Naive thymus-derived CD8-positive, alpha-beta T cell (primary cell): Measurements from ENCODE around the gene CCDC146. TPM values are rescaled to one million over a fixed set of nuclear protein-coding genes. Genes with fewer than 3 reads are reported as not detected.

Experiments
- ATAC-seq, 2 donors: fragments of 150-1000 bp; cut with Tn5 transposase in 1 of 2; sonication (Bioruptor Pico), chemical (Tn5 transposase) in 1 of 2; 1 replicate in 1 of 2; 2 replicates in 1 of 2; pipeline ENCODE4 v1.10.0; 2021; ENCODE audit warnings: mild to moderate bottlenecking in 2 of 2, moderate library complexity in 2 of 2
- POLR2A ChIA-PET: fragments of 350-600 bp; sonication (Branson Sonifier 250); formaldehyde crosslinking; loops from one replicate; lab custom pipeline; 2021; ENCODE audit warnings: antibody characterized with exemption; lab: Charles Lee
- DNase-seq, 10 donors: peaks; one replicate each; pipeline versions ENCODE4 v3.0.0 to v3.0.0-alpha.2; 2020 to 2022
- H3K27ac Mint-ChIP-seq, 10 donors: one replicate each; pipeline ENCODE4 v1.8.0; 2020 to 2022; ENCODE audit warnings: mild to moderate bottlenecking in 10 of 10, mixed read lengths in 10 of 10, moderate library complexity in 4 of 10, inconsistent platforms in 1 of 10
- H3K27me3 Mint-ChIP-seq, 5 donors: one replicate each; pipeline ENCODE4 v1.8.0; 2021 to 2022; ENCODE audit warnings: mixed read lengths in 5 of 5
- H3K36me3 Mint-ChIP-seq, 3 donors: one replicate each; pipeline ENCODE4 v1.8.0; 2020 to 2022; ENCODE audit warnings: mixed read lengths in 3 of 3, mild to moderate bottlenecking in 2 of 3, inconsistent platforms in 1 of 3
- H3K4me1 Mint-ChIP-seq, 4 donors: one replicate each; pipeline ENCODE4 v1.8.0; 2021 to 2022; ENCODE audit warnings: mixed read lengths in 4 of 4
- H3K4me3 Mint-ChIP-seq, 10 donors: one replicate each; pipeline ENCODE4 v1.8.0; 2020 to 2022; ENCODE audit warnings: mild to moderate bottlenecking in 10 of 10, mixed read lengths in 10 of 10, moderate library complexity in 6 of 10, inconsistent platforms in 1 of 10
- H3K9me3 Mint-ChIP-seq, 9 donors: one replicate each; pipeline ENCODE4 v1.8.0; 2020 to 2022; ENCODE audit warnings: mixed read lengths in 9 of 9, mild to moderate bottlenecking in 3 of 9, inconsistent platforms in 1 of 9, moderate library complexity in 1 of 9
- polyA plus RNA-seq, 3 donors: library from polyadenylated mRNA; unstranded; fragments of 300-500 nt; fragmentation: Illumina TruSeq; gene quantifications; one replicate each; pipeline ENCODE4 v1.2.3, GENCODE V29; 2021
- total RNA-seq, 8 experiments: library from RNA in 2 of 8; stranded (reverse) in 2 of 8; gene quantifications; one replicate each; pipeline ENCODE4 v1.2.3 and lab custom pipeline; 2021 to 2026

Gene CCDC146
- total and polyA plus RNA-seq, 5 experiments from 2014 or later = 2.3 to 11.5 (median 3.4) TPM

DNA sequence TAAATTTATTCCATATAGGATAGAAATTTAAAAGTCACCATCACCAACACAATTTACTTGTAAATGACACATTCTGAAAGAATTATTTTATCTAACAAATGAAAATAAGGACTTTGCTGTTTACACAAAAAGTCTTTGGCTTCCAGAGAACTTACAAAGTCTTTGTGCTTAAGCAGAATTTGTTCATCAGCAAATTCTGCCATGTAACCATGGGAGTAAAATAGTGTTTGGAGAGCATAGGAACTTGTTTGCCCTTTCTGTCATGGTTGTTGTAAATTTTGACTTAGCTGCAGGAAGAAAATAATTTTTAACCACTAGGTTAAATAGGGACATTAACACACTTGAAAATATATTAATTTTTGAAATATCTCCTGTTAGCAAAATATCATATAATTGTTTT, 62.0 kb downstream of the CCDC146 start:
- Mint-ChIP-seq H3K9me3 (peaks cover 0 to 7% (median 0%) of the 10 kb centered on the region in 9 donors), H3K27ac (no peak overlapping the region), H3K4me1 (peaks cover 0 to 8% (median 0%) of the 10 kb centered on the region in 4 donors), H3K27me3 (no peaks in the 10 kb centered on the region), H3K4me3 (no peak overlapping the region), H3K36me3 (peaks cover 2 to 8% (median 4%) of the 10 kb centered on the region in 3 donors)
- ATAC-seq = no peak
- POLR2A ChIA-PET = no interaction called here
- DNase-seq = no peak

DNA sequence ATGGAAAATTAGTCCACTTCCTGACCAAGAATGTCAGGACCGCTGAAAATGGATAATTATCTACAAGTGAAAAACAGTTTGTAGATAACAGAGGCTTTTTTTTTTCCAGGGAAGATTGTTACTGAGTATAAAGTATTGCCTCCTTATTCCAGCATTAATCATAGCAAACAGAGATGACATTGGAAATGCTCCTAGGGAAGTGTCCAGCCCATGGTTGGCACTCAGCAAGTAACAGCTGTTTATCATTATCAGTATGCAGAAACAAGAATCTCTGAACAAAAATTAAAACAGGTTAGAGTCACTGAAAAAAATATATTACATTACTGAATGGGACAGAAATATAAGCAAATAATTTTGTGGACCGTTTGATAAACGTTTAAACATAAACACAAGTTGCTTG, 62.6 kb downstream of the CCDC146 start:
- peaks cover 0 to 7% (median 0%) of the 10 kb centered on the region in 9 donors for H3K9me3 Mint-ChIP-seq
- DNase-seq (no peak), ATAC-seq (no peak)
- no peaks in the 10 kb centered on the region for H3K27me3 Mint-ChIP-seq
- peaks cover 2 to 8% (median 4%) of the 10 kb centered on the region in 3 donors for H3K36me3 Mint-ChIP-seq
- peaks cover 0 to 10% (median 0%) of the 10 kb centered on the region in 4 donors for H3K4me1 Mint-ChIP-seq
- H3K27ac Mint-ChIP-seq = no peak overlapping the region
- no peak overlapping the region for H3K4me3 Mint-ChIP-seq
- POLR2A ChIA-PET = no interaction called here

DNA sequence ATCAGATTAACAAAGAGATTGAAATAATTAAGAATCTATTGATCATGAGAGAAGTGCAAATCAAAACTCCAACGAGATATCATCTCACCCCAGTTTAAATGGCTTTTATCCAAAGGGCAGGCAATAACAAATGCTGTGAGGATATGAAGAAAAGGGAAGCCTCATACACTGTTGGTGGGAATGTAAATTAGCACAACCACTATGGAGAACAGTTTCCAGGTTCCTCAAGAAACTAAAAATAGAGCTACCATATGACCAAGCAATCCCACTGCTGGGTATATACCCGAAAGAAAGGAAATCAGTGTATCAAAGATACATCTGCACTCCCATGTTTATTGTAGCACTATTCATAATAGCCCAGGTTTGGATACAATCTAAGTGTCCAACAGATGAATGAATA, 63.5 kb downstream of the CCDC146 start:
- DNase-seq (no peak), ATAC-seq (no peak)
- Mint-ChIP-seq H3K9me3 (peaks cover 0 to 6% (median 0%) of the 10 kb centered on the region in 9 donors), H3K27ac (no peak overlapping the region), H3K4me3 (no peak overlapping the region), H3K4me1 (peaks cover 0 to 10% (median 0%) of the 10 kb centered on the region in 4 donors), H3K36me3 (peaks cover 2 to 4% (median 4%) of the 10 kb centered on the region in 3 donors), H3K27me3 (no peaks in the 10 kb centered on the region)
- POLR2A ChIA-PET = no interaction called here

DNA sequence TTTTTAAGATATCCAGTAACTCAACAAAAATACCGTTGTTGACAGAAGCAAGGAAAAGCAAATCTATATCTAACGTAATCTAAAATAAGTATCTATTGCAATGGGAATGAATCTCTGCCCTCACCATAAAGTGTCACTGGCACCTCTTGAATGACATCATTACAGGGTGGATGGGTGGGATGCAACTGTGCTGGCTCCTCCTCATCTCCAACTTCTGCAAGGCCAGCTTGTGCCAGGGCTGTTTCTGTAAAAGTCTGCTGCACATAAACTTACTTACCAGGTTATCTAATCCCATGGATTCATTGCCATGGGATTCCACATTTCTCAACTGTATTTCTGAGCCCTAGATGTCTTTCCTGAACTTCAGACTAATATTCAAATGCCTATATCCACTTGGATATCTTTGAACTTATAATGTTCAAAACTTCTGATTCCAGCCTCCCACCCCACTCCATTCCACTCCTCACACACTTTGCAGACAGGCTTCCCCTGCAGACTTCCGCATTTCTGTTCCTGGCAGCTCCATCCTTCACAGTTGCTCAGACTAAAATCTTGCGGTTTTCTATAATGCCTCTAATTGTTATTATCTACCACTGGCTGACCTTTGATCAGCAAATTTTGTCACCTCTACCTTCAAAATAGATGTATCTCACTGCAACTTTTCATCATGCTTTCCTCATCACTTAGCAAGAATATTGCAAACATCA, 66.5 kb downstream of the CCDC146 start:
- H3K27me3 Mint-ChIP-seq = no peaks in the 10 kb centered on the region
- no peak overlapping the region for H3K4me3 Mint-ChIP-seq
- POLR2A ChIA-PET = no interaction called here
- DNase-seq (no peak), ATAC-seq (no peak)
- H3K4me1 Mint-ChIP-seq = peaks cover 6 to 23% (median 10%) of the 10 kb centered on the region in 4 donors
- peaks cover 0 to 3% (median 0%) of the 10 kb centered on the region in 9 donors for H3K9me3 Mint-ChIP-seq
- H3K36me3 Mint-ChIP-seq = peaks cover 0 to 4% (median 0%) of the 10 kb centered on the region in 3 donors
- H3K27ac Mint-ChIP-seq = no peak overlapping the region

DNA sequence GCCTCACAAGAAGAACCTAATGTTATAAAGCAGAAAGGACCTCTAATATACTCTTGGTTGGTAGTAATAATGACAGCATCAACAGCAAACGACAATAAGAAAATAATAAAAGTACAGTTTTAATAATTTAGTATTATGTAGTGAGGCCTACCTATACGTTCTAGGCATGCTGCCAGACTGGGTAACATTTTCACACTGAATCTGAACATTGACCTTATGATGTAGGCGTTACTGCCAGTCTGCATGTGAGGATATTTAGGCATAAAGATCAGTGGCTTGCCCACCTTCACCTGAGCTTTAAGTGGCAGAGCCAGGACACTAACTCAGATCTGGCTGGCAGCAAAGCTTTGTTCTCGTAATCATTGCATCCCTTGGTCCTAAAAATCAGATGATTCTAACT, 74.7 kb downstream of the CCDC146 start:
- H3K4me3 Mint-ChIP-seq = peak overlapping the region in 2 of 10 donors; percentile 19 to 89
- no peaks in the 10 kb centered on the region for H3K9me3 Mint-ChIP-seq
- H3K27me3 Mint-ChIP-seq = no peaks in the 10 kb centered on the region
- no peak for ATAC-seq
- H3K4me1 Mint-ChIP-seq = peaks cover 19 to 57% (median 33%) of the 10 kb centered on the region in 4 donors
- H3K36me3 Mint-ChIP-seq = no peaks in the 10 kb centered on the region
- DNase-seq = no peak
- peak overlapping the region in 2 of 10 donors; percentile 24 to 94 for H3K27ac Mint-ChIP-seq
- POLR2A ChIA-PET = interaction anchor here (0.6 kb wide), 1 partner anchor 97 kb away, joined by 3 read pairs; no protein-coding TSS in a partner anchor

DNA sequence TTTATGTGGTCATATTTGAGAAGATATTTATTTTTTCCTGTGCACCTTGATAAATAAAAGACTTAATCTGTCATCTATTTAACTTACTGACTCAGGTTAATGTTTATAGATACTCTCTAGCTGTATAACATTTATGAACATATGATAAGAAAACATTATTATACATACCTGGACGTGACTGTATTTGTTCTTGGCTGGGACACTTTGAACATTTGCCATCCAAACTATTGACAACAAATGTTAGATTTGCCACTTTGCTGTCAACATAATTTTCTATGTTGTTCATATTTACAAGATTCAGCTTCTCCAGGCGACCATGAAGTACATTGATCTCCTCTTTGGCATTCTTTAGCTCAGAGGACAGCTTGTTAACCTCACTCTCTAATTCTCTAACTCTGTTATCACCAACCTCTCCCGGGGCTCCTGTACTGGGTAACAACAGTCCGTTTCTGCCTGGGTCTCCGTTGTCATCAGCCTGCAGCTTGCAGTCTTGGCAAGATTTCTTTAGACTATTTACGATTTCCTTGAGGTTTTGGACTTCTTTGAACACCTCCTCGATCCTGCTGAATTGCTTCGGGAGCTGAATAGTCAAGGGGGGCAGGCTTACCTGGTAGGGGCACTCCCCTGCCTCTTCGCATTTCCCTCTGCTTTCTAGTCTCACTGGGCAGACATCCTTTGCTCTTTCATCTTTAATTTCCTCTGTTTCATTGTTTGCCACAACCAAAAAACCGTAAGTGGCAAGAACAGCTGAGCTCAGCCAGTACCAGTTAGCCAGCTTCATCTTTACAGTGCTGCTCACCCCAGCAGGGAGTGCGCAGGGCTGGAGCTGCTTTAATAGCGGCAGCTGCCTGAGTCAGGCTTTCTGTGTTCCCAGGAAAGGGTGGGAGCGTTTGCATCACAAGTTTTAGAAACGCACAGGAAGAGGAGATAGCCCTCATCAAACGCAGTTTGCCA, 76.9 kb downstream of the CCDC146 start, which contains the start of gene FGL2:
FGL2 (minus strand) TSS at position 807 of the 954 bp plus-strand sequence; CDS start at position 781, 26 bp downstream.
- Mint-ChIP-seq H3K4me3 (peak within 1 kb of the TSS; percentile 76 to 91 (median 89)), H3K27ac (peak within 1 kb of the TSS; percentile 70 to 94 (median 86)), H3K4me1 (peaks cover 12 to 48% (median 24%) of the 10 kb centered on the region in 4 donors), H3K9me3 (no peaks in the 10 kb centered on the region), H3K36me3 (no peaks in the 10 kb centered on the region), H3K27me3 (no peaks in the 10 kb centered on the region)
- POLR2A ChIA-PET = interaction anchor here (0.7 to 1.5 kb wide), 6 partner anchors 16 to 77 kb away, joined by 3 to 4 read pairs (median 3); partner anchors contain the start of gene CCDC146
- peak; percentile 90 to 91 for ATAC-seq
- DNase-seq = peak in 8 of 10 donors; percentile 11 to 47 (median 24)

DNA sequence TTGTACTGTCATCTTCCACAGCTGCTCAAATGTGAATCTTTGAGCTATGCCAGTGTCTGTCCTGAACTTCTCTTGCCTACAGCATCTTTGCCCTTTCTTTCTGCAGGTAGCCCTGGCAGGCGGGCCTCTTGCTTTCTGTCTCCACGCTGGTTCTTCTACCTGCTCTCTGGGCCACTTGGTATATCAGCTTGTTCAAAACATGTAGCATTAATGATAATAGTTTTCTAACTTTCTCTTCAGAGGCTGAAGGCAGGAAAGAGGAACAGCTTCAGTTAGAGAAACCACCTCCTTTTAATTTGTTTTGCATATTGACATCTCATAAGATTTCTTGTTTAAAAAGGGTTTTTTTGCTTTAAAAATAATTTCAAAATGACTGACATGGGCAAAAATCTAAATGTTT, 78.1 kb downstream of the CCDC146 start:
- POLR2A ChIA-PET = interaction anchor here (0.7 to 1.5 kb wide), 5 partner anchors 14 to 552 kb away, joined by 3 to 4 read pairs (median 3); no protein-coding TSS in a partner anchor
- H3K9me3 Mint-ChIP-seq = no peaks in the 10 kb centered on the region
- peak overlapping the region in 7 of 10 donors; percentile 4 to 94 (median 34) for H3K27ac Mint-ChIP-seq
- DNase-seq (no peak), ATAC-seq (no peak)
- H3K4me1 Mint-ChIP-seq = peaks cover 12 to 48% (median 23%) of the 10 kb centered on the region in 4 donors
- no peaks in the 10 kb centered on the region for H3K27me3 Mint-ChIP-seq
- H3K36me3 Mint-ChIP-seq = peaks cover 0 to 4% (median 2%) of the 10 kb centered on the region in 3 donors
- H3K4me3 Mint-ChIP-seq = peak overlapping the region in 9 of 10 donors; percentile 1 to 90 (median 73)

DNA sequence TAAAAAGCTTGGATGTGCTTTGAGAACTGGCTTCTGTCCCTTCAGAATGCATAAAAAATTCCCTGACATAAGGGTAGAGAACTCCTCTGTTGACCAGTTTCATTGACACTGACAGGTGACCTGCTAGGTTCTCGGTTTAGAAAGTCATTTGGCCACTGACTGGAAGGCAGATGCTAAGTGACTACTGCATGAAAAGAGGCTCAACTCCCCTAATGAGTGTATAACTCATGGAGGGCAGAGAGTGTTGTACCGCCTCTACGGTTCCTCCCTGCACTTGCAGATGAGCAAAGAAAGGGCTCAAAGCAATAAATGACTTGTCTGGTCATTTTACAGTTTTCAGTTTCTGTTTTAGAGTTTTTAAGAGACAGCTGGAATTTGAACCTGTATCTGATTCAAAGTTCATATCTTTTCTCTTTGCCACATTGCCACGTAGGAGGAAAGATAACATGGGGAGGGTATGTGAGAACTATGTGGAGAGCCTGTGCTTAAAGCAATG, 80.1 kb downstream of the CCDC146 start:
- no peaks in the 10 kb centered on the region for H3K27me3 Mint-ChIP-seq
- H3K4me3 Mint-ChIP-seq = no peak overlapping the region
- ATAC-seq = no peak
- H3K9me3 Mint-ChIP-seq = no peaks in the 10 kb centered on the region
- POLR2A ChIA-PET = no interaction called here
- peaks cover 12 to 43% (median 22%) of the 10 kb centered on the region in 4 donors for H3K4me1 Mint-ChIP-seq
- peaks cover 0 to 6% (median 4%) of the 10 kb centered on the region in 3 donors for H3K36me3 Mint-ChIP-seq
- H3K27ac Mint-ChIP-seq = no peak overlapping the region
- no peak for DNase-seq

DNA sequence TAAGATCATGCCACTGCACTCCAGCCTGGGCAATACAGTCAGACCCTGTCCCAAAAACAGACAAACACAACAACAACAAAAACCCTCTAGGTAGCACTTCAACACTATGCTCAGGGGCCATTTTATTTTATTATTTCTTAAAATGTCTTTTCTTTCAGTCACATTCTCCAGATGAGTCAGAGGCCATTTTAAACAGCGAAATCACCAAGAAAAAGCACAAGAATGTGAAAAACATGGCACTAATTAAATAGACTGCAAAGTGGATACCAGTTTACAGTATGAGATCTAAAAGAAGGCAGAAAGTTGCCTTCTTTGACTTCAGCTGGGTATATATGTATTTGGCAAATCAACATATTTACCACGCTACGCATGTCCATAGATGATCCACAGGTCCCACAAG, 83.3 kb downstream of the CCDC146 start:
- Mint-ChIP-seq H3K36me3 (peaks cover 14 to 31% (median 15%) of the 10 kb centered on the region in 3 donors), H3K27ac (no peak overlapping the region), H3K4me3 (no peak overlapping the region), H3K4me1 (peaks cover 3 to 12% (median 4%) of the 10 kb centered on the region in 4 donors), H3K9me3 (peaks cover 0 to 25% (median 17%) of the 10 kb centered on the region in 9 donors), H3K27me3 (no peaks in the 10 kb centered on the region)
- ATAC-seq (no peak), DNase-seq (no peak)
- POLR2A ChIA-PET = no interaction called here

DNA sequence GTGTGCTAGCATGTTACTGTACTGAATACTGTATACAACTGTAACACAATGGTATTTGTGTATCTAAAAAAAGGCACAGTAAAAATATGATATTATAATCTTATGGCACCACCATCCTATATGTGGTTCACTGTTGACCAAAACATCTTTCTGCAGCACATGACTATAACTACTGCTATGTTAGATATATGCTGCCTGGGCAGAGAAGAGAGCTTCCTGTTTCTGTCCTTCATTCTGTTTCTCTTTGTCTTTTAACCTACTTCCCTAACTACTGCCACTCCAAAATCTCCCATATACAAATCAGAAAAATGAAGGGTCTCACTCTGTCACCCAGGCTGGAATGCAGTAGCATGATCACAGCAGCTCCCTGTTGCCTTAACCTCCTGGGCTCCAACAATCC, 86.0 kb downstream of the CCDC146 start:
- H3K27me3 Mint-ChIP-seq = no peaks in the 10 kb centered on the region
- H3K27ac Mint-ChIP-seq = no peak overlapping the region
- ATAC-seq = no peak
- POLR2A ChIA-PET = no interaction called here
- no peak for DNase-seq
- no peak overlapping the region for H3K4me3 Mint-ChIP-seq
- H3K9me3 Mint-ChIP-seq = peaks cover 0 to 30% (median 21%) of the 10 kb centered on the region in 9 donors
- H3K36me3 Mint-ChIP-seq = peaks cover 15 to 35% (median 21%) of the 10 kb centered on the region in 3 donors
- peaks cover 0 to 2% (median 0%) of the 10 kb centered on the region in 4 donors for H3K4me1 Mint-ChIP-seq

DNA sequence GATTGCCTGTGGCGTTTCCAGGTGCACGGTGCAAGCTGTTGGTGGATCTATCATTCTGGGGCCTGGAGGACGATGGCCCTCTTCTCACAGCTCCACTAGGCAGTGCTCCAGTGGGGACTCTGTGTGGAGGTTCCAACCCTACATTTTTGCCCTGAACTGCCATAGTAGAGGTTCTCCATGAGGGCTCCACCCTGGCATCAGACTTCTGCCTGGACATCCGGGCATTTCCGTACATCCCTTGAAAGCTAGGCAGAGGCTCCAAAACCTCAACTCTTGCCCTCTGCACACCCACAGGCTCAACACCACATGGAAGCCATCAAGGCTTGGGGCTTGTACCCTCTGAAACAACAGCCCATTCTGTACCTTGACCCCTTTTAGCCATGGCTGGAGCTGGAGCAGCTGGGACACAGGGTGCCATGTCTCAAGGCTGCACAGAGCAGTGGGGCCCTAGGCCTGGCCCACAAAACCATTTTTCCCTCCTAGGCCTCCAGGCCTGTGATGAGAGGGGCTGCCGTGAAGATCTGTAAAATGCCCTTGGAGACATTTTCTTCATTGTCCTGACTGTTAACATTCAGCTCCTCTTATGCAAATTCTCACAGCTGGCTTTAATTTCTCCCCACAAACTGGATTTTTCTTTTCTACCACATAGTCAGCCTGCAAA, 87.2 kb downstream of the CCDC146 start:
- Mint-ChIP-seq H3K27ac (no peak overlapping the region), H3K27me3 (no peaks in the 10 kb centered on the region), H3K4me1 (peaks cover 0 to 2% (median 0%) of the 10 kb centered on the region in 4 donors), H3K4me3 (peak overlapping the region in 1 of 10 donors; percentile 3), H3K9me3 (peaks cover 0 to 30% (median 21%) of the 10 kb centered on the region in 9 donors), H3K36me3 (peaks cover 15 to 35% (median 21%) of the 10 kb centered on the region in 3 donors)
- POLR2A ChIA-PET = no interaction called here
- DNase-seq (no peak), ATAC-seq (no peak)
